Measurements from ENCODE around the gene TUBG2.
A peak's percentile ranks its signal among the peaks of the same experiment; 100 is the strongest.

Gene TUBG2

DNA sequence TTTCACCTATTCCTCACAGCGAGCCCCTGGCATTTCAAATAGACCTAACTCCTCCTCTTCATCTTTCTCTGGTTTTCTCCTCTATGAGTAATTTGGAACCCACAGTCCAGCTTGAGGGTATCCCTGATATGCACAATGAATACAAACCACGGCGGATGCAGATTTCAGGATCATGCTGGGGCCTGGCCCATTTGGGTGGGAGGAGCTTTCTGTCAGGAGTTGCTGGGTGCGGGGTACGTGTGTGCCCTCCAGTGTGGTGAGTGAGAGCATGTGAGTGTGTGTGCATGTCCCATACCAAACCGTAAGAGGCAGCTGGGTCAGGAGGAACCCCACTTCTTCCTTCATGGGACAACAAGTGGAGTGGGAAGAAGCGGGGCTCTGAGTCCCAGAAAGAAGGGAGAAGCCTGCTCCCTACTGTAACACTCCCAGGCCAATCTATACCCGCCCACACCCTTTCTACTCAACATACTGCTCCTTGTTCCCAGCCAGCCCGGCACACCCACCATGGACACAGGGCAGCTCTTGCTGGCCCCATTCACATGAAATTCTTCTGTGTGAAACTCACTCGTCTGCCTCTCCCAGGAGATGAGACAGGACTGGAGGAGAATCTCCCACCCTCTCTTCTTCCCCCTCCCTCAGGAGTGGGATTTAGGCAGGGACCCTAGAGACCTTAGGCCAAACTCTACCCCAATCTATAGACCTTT lies 41.7 kb downstream of the TUBG2 start:
- DNase-seq, result no peak

DNA sequence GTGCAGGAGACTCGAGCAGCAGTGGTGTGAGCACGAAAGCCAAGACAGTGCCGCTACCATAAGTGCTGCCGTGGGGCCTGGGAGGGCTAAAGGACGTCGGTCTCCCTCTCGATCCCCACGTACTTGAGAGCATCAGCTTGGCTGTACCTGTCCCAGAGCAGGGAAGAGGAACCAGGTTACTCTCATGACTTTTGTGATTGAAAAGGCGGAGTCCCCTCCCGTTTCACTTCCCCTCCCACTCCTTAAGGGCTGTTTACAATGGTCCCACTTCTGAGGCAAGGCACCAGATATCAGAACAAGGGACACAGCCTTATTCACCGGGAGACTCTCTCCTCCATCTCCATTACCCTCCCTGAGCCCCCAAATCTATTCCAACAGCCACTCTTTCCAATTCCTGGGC lies 43.4 kb downstream of the TUBG2 start:
- no peak for DNase-seq

DNA sequence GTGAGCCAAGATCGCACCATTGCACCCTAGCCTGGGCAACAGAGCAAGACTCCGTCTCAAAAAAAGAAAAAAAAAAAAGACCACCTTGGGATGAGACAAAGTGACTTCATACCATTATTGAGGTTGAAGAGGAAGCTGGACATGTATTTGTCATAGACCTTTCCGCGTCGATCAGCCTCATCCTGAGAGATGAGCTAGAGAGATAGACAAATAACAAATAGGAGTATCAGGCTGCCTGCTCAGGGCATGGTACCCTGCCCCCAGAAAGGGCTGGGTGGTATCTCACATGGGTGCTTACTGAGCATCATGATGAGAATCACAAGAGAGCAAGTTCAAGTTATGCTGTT lies 45.4 kb downstream of the TUBG2 start:
- no peak for DNase-seq

- no peak for DNase-seq
Measured at GRCh38 chr17:42704837-42705494, 45.9 kb downstream of the TUBG2 start.

DNA sequence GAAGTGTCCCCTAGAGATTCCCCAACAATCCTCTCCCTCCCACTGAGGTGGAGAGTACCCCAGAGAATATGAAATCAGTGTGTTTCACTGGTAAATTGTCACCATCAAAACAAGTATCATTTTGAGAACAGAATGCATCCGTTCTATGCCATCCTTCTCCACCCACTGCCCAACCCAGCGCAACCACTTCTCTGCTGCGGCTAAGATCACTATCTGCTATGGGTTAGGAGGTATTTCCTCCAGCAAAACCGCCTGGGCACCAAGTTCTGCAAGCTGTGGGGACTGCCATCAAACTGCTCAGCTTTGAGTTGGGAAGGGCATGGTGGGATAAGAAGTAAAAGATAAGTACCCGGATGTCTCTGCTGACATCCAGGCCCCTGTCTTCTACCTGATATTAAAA lies 47.6 kb downstream of the TUBG2 start:
- DNase-seq, result no peak

- DNase-seq, result no peak
Measured at GRCh38 chr17:42708588-42708987, 49.5 kb downstream of the TUBG2 start.

GRCh38 chr17:42709561-42709960 lies 50.5 kb downstream of the TUBG2 start:
- DNase-seq, result peak; percentile 19
